Esophagus muscularis mucosa (tissue), 3 donors: ENCODE results near the gene KLF15.

Experiments
- CTCF ChIP-seq, 3 experiments: fragments of 200-600 bp in 2 of 3; fragments of 450-650 bp in 1 of 3; sonication (generic) in 2 of 3; IDR thresholded peaks; one replicate each; pipeline ENCODE4 v1.5.1; 2017 to 2019; ENCODE audit warnings: antibody characterized with exemption in 3 of 3, mild to moderate bottlenecking in 2 of 3, moderate library complexity in 1 of 3
- EP300 ChIP-seq: sonication (generic); formaldehyde crosslinking; IDR thresholded peaks from one replicate; pipeline ENCODE4 v1.6.1; 2017; ENCODE audit warnings: antibody characterized with exemption

DNA sequence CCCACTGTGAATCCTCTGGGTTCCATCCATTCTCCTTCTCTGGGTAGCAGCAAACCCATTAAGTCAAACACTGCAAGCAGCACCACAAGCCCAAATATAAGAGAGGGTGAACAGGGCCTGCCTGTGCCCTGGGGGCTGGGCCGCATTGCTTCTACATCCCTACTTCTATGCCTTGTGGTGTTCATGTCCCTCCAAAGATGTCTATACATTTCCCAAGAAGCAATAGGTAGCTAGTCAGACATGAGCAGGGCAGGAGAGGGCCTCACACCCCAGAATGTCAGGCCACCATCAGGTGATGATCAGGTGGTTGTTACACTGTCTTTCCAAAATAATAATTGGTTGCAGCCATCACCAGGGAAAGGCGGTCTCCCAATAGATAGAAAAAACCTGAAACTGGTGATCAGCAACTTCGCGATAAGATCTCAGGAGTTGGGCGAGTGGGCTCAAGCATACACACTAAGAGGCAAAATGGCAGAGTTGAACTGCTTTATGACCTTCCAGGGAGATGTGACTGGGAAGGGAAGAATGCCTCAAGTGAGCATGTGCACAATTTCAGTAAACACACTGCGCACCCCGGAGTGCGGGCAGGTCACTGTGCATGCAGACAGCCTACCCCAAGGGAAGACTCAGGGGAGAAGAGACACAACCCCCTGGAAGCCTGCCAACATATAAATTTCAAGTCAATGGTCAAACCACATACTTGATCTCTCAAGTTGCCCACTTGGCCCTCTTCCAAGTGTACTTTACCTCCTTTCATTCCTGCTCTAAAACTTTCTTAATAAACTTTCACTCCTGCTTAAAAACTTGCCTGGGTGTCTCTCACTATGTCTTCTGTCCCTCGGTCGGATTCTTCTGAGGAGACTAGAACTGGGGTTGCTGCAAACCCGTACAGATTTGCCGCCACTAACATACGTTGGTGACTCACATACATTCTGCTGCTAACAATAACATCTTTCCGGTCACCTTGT, 39.9 kb downstream of the KLF15 start:
- TF ChIP-seq CTCF (IDR thresholded peaks at IDR 0.05) (no peak), EP300 (no peak)
